Smooth muscle cell (in vitro differentiated cells): ENCODE measurements around the gene MYEOV. TPM values are rescaled to one million over a fixed set of nuclear protein-coding genes. Genes with fewer than 3 reads are reported as not detected.
A peak's percentile ranks its signal among the peaks of the same experiment; 100 is the strongest.

Experiments
- DNase-seq: peaks from one replicate; lab custom pipeline; 2025; ENCODE audit not compliant: unreplicated experiment; lab: John Stamatoyannopoulos, UW
- H2AFZ ChIP-seq: fragments of 200-600 bp; sonication (generic); 2 replicates; pipeline ENCODE4 v1.6.0; 2016; ENCODE audit warnings: antibody characterized with exemption, low read depth, mild to moderate bottlenecking
- H3F3A ChIP-seq: fragments of 200-600 bp; sonication (generic); 2 replicates; pipeline ENCODE4 v1.6.0; 2017; ENCODE audit warnings: antibody characterized with exemption, low read depth
- H3K27ac ChIP-seq: fragments of 200-600 bp; sonication (generic); 2 replicates; pipeline ENCODE4 v1.5.1; 2016; ENCODE audit warnings: low read depth, mild to moderate bottlenecking
- H3K27me3 ChIP-seq: fragments of 200-600 bp; sonication (generic); 2 replicates; pipeline ENCODE4 v1.6.1; 2016; ENCODE audit warnings: low read depth, mild to moderate bottlenecking
- H3K36me3 ChIP-seq: fragments of 200-600 bp; sonication (generic); 2 replicates; pipeline ENCODE4 v1.5.1; 2016; ENCODE audit warnings: low read depth
- H3K4me1 ChIP-seq: fragments of 200-600 bp; sonication (generic); 2 replicates; pipeline ENCODE4 v1.5.1; 2016; ENCODE audit warnings: low read depth
- H3K4me2 ChIP-seq: fragments of 200-600 bp; sonication (generic); 2 replicates; pipeline ENCODE4 v1.6.0; 2016; ENCODE audit warnings: mild to moderate bottlenecking
- H3K4me3 ChIP-seq: fragments of 200-600 bp; sonication (generic); 2 replicates; pipeline ENCODE4 v1.5.1; 2016; ENCODE audit warnings: mild to moderate bottlenecking
- H3K79me2 ChIP-seq: fragments of 200-600 bp; sonication (generic); 2 replicates; pipeline ENCODE4 v1.6.0; 2016; ENCODE audit warnings: low read depth, mild to moderate bottlenecking
- H3K9ac ChIP-seq: fragments of 200-600 bp; sonication (generic); 2 replicates; pipeline ENCODE4 v1.6.0; 2016; ENCODE audit warnings: low read depth
- H3K9me3 ChIP-seq: fragments of 200-600 bp; sonication (generic); replicated peaks from 2 replicates; pipeline ENCODE4 v1.5.1; 2016; ENCODE audit warnings: low read depth
- H4K20me1 ChIP-seq: fragments of 200-600 bp; sonication (generic); 2 replicates; pipeline ENCODE4 v1.6.0; 2016; ENCODE audit warnings: low read depth
- CTCF ChIP-seq: fragments of 200-600 bp; sonication (generic); IDR thresholded peaks from 2 replicates; pipeline ENCODE4 v1.5.1; 2017; ENCODE audit warnings: borderline replicate concordance, mild to moderate bottlenecking, antibody characterized with exemption; ENCODE audit not compliant: insufficient read depth, poor library complexity, severe bottlenecking
- WGBS: methylation state at CpG from one replicate; pipeline ENCODE4 v1.1.7; 2016; ENCODE audit warnings: low lambda C conversion rate; 5-methylcytosine and 5-hydroxymethylcytosine counted together
- polyA plus RNA-seq: library from polyadenylated mRNA; unstranded; fragments of >200 nt; fragmentation: Nextera tagmentation; extraction: Ambion mirVana; gene quantifications from 2 replicates; pipeline ENCODE4 v1.2.1, GENCODE V29; 2016
- total RNA-seq: library from RNA; depleted of rRNA; stranded (reverse); fragments of >200 nt; gene quantifications from 2 replicates; pipeline ENCODE4 v1.2.3, GENCODE V29; 2014

The MYEOV gene
- total and polyA plus RNA-seq, 2 experiments from 2014 or later: 1.1 TPM; not detected in 1

- Histone ChIP-seq H3K4me3 (no peak overlapping the region), H3K36me3 (no peaks in the 10 kb centered on the region), H3K4me2 (peak overlapping the region; percentile 18), H3K27me3 (no peaks in the 10 kb centered on the region), H3K79me2 (no peaks in the 10 kb centered on the region), H3F3A (no peaks in the 10 kb centered on the region), H2AFZ (no peak overlapping the region), H4K20me1 (no peaks in the 10 kb centered on the region), H3K27ac (peak overlapping the region; percentile 25), H3K9ac (no peak overlapping the region), H3K9me3 (no peaks in the 10 kb centered on the region), H3K4me1 (no peaks in the 10 kb centered on the region)
- no peak for DNase-seq
- WGBS: 80% methylated on average over 2 of the region's 2 CpGs
- TF ChIP-seq CTCF: no peak
These were observed 13.5 kb upstream of the MYEOV start for GRCh38 chr11:69280451-69280850.

DNA sequence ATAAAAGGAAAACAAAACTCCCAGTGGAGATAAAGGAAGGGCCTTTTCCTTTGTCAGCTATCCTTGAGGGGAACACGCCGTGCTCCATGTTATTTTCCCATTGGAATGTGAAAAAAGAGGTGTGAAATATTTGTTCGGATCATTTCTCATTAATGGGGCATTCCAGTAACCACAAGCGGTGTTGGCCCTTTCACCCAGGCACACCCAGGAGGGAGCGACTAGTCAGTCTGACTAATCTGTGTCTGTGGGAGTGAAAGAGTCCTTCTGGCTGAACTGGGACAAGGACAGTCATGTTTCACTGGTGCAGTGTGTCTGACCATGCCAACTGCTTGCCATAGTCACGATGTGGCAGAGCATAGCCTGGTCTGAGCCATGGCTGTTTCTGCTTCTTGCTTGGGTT is 13.0 kb upstream of the MYEOV start:
- H3K9ac ChIP-seq: no peak overlapping the region
- H3F3A ChIP-seq: no peaks in the 10 kb centered on the region
- no peak overlapping the region for H3K4me3 ChIP-seq
- WGBS: 9% methylated on average over 6 of the region's 6 CpGs
- no peak overlapping the region for H2AFZ ChIP-seq
- no peaks in the 10 kb centered on the region for H3K36me3 ChIP-seq
- no peaks in the 10 kb centered on the region for H3K9me3 ChIP-seq
- DNase-seq: no peak
- H3K4me1 ChIP-seq: no peaks in the 10 kb centered on the region
- peak overlapping the region; percentile 50 for H3K27ac ChIP-seq
- no peaks in the 10 kb centered on the region for H3K27me3 ChIP-seq
- H3K79me2 ChIP-seq: no peaks in the 10 kb centered on the region
- TF ChIP-seq CTCF: no peak
- no peaks in the 10 kb centered on the region for H4K20me1 ChIP-seq
- H3K4me2 ChIP-seq: peak overlapping the region; percentile 18

- DNase-seq: no peak
These were observed 10.5 kb upstream of the MYEOV start for GRCh38 chr11:69283446-69283845.

More at GRCh38 chr11:69283446-69283845, 10.5 kb upstream of the MYEOV start:
- no peaks in the 10 kb centered on the region for H3K36me3 ChIP-seq
- 87% methylated on average over 10 of the region's 10 CpGs for WGBS
- no peak overlapping the region for H3K4me3 ChIP-seq
- no peak for TF ChIP-seq CTCF
- no peaks in the 10 kb centered on the region for H3K27me3 ChIP-seq
- peaks cover 8% of the 10 kb centered on the region for H3K4me1 ChIP-seq
- H3K4me2 ChIP-seq: no peak overlapping the region
- no peak overlapping the region for H3K9ac ChIP-seq
- H3K9me3 ChIP-seq: no peaks in the 10 kb centered on the region
- no peaks in the 10 kb centered on the region for H3K79me2 ChIP-seq
- no peaks in the 10 kb centered on the region for H4K20me1 ChIP-seq
- H3K27ac ChIP-seq: no peak overlapping the region
- H3F3A ChIP-seq: no peaks in the 10 kb centered on the region
- H2AFZ ChIP-seq: no peak overlapping the region
